Left ventricle myocardium inferior (tissue), 1 donor: ENCODE results near the gene UBE2D3. TPM values are rescaled to one million over a fixed set of nuclear protein-coding genes. Genes with fewer than 3 reads are reported as not detected.
"Not testable (repeated sequence)": the region's sequence is repeated elsewhere in the genome, so short reads cannot be mapped to it uniquely, and the experiment has no call there.

ENCODE experiments used
- DNase-seq: peaks from one replicate; pipeline ENCODE4 v3.0.0-alpha.2; 2020
- H3K27ac ChIP-seq: fragments of 200-600 bp; replicated peaks from 2 replicates; pipeline ENCODE4 v1.8.0; 2021
- H3K27me3 ChIP-seq: fragments of 200-600 bp; 2 replicates; pipeline ENCODE4 v1.8.0; 2021; ENCODE audit warnings: low read depth
- H3K36me3 ChIP-seq: fragments of 200-600 bp; 2 replicates; pipeline ENCODE4 v1.8.0; 2021
- H3K4me1 ChIP-seq: fragments of 200-600 bp; 2 replicates; pipeline ENCODE4 v1.8.0; 2021
- H3K4me3 ChIP-seq: fragments of 200-600 bp; 2 replicates; pipeline ENCODE4 v1.8.0; 2021; ENCODE audit warnings: mild to moderate bottlenecking, moderate library complexity
- H3K9me3 ChIP-seq: fragments of 200-600 bp; replicated peaks from 2 replicates; pipeline ENCODE4 v1.8.0; 2021
- intact Hi-C: fragments of 100-400 bp; cut with micrococcal nuclease; formaldehyde crosslinking; loops from one replicate; pipeline ENCODE4 v1.11.0; 2022
- total RNA-seq: library from RNA; stranded (reverse); fragmentation: NEBNext Ultra II Directional; extraction: Animal tissue kit (Norgen Biotek cat#: 25700); gene quantifications from one replicate; pipeline ENCODE4 v1.2.1, GENCODE V29; 2021
- TF ChIP-seq, protein P1 (sequence below): fragments of 200-600 bp; IDR thresholded peaks from 2 replicates; pipeline ENCODE4 v1.8.0; 2021; ENCODE audit warnings: antibody characterized with exemption, mild to moderate bottlenecking, borderline replicate concordance
- donor health status: DM: no; HTN: yes; CAD: no; lungs with severe emphysema.

Gene UBE2D3
- total RNA-seq, 1 donor from 2014 or later: 251 TPM

DNA sequence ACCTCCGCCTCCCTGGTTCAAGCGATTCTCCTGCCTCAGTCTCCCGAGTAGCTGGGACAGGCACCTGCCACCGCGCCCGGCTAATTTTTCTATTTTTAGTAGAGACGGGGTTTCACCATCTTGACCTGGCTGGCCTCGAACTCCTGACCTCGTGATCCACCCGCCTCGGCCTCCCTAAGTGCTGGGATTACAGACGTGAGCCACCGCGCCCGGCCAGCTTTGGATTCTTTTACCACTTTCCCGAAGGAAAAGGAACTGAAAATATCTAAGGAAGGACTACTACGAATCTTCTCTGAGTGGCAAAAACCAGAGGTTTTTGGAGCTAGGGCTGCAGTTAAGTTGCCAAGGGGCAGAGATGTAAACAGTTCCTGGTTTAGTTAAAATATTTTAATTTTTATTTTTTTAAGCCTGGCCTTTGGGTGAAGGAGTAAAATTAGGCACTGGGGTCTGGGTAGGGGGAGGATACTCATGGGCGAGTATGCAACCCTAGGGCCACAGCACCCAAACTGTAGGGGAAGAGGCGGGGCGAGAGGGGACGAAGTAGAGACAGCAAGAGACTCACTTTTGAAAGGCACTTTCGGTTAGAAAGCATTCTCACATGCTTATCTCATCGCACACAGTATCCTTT, 40.9 kb upstream of the UBE2D3 start:
- Histone ChIP-seq H3K9me3 (no peaks in the 10 kb centered on the region), H3K36me3 (no peaks in the 10 kb centered on the region), H3K4me1 (peaks cover 41% of the 10 kb centered on the region), H3K27ac (peak overlapping the region; percentile 97), H3K4me3 (peak overlapping the region; percentile 83), H3K27me3 (no peaks in the 10 kb centered on the region)
- peak; percentile 28 for DNase-seq
- TF ChIP-seq, protein P1, sequence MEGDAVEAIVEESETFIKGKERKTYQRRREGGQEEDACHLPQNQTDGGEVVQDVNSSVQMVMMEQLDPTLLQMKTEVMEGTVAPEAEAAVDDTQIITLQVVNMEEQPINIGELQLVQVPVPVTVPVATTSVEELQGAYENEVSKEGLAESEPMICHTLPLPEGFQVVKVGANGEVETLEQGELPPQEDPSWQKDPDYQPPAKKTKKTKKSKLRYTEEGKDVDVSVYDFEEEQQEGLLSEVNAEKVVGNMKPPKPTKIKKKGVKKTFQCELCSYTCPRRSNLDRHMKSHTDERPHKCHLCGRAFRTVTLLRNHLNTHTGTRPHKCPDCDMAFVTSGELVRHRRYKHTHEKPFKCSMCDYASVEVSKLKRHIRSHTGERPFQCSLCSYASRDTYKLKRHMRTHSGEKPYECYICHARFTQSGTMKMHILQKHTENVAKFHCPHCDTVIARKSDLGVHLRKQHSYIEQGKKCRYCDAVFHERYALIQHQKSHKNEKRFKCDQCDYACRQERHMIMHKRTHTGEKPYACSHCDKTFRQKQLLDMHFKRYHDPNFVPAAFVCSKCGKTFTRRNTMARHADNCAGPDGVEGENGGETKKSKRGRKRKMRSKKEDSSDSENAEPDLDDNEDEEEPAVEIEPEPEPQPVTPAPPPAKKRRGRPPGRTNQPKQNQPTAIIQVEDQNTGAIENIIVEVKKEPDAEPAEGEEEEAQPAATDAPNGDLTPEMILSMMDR: no peak
- intact Hi-C loops: no loop called here

DNA sequence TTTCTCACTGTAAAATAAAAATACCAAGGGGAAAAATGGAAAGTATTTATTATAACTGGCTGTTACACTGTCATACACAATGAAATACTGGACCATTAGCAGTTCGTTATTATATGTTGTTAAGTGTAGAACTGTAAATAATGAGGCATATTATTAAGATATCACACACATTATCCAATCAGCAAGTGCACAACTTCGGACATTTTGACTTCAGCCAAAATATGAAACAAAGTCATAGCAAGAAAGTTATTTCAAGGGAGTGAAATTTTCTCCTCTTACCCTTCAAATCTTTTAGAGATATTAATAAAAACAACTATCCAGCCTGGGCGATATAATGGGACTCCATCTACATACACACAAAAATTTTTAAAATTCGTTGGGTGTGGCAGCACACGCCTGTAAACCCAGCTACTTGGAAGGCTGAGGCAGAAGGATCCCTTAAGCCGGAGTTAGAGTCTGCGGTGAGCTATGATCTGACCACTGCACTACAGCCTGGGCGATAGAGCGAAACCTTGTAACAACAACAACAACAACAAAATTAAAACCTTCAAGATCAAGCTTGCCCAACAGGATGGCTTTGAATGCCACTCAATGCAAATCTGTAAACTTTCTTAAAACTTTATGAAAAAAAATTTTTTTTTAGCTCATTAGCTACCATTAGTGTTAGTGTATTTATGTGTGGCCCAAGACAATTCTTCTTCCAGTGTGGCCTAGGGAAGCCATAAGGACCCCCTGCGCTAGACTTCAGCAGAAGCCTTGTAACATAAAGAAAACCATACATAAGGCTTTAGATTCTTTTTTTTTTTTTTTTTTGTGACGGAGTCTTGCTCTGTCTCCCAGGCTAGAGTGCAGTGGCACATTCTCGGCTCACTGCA, 40.2 kb upstream of the UBE2D3 start:
- Histone ChIP-seq H3K9me3 (no peaks in the 10 kb centered on the region), H3K36me3 (no peaks in the 10 kb centered on the region), H3K4me1 (peaks cover 41% of the 10 kb centered on the region), H3K27ac (peak overlapping the region; percentile 97), H3K4me3 (peak overlapping the region; percentile 83), H3K27me3 (no peaks in the 10 kb centered on the region)
- DNase-seq: no peak
- intact Hi-C loops: no loop called here
- TF ChIP-seq, protein P1: no peak

DNA sequence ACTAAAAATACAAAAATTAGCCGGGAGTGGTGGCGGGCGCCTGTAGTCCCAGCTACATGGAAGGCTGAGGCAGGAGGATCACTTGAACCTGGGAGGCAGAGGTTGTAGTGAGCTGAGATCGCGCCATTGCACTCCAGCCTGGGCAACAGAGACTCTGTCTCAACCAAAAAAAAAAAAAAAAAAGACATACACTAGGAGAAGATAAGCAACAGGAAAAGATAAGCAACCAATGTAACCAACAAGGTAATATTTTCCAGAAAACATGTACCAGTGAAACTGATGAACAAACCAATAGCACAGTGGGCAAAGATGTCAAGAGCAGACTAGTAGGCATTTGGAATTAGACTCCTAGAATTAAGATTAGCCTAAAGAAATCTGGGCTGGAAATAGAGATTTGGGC, 38.0 kb upstream of the UBE2D3 start:
- intact Hi-C loops, DNase-seq, H3K27ac ChIP-seq, H3K36me3 ChIP-seq, H3K9me3 ChIP-seq, H3K4me3 ChIP-seq, H3K27me3 ChIP-seq: not testable (repeated sequence)
- H3K4me1 ChIP-seq: peaks cover 29% of the 10 kb centered on the region

DNA sequence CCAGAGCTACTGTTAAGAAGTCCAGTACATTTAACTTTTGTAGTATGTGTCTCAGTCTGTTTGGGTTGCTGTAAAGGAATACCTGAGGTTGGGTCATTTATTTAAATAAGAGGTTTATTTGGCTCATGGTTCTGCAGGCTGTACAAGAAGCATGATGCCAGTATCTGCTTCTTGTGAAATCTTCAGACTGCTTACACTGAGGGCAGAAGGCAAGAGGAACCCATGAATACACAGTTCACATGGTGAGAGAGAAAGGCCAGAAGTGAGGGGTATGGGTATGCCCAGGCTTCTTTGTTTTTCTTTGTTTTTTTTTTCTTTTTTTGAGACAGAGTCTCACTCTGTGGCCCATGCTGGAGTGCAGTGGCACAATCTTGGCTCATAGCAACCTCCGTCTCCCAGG, 35.4 kb upstream of the UBE2D3 start:
- Histone ChIP-seq H3K9me3 (peaks cover 24% of the 10 kb centered on the region), H3K27ac (no peak overlapping the region), H3K27me3 (no peaks in the 10 kb centered on the region), H3K4me1 (peaks cover 5% of the 10 kb centered on the region), H3K4me3 (no peak overlapping the region), H3K36me3 (peaks cover 10% of the 10 kb centered on the region)
- no peak for DNase-seq
- TF ChIP-seq, protein P1: no peak
- intact Hi-C loops: no loop called here

DNA sequence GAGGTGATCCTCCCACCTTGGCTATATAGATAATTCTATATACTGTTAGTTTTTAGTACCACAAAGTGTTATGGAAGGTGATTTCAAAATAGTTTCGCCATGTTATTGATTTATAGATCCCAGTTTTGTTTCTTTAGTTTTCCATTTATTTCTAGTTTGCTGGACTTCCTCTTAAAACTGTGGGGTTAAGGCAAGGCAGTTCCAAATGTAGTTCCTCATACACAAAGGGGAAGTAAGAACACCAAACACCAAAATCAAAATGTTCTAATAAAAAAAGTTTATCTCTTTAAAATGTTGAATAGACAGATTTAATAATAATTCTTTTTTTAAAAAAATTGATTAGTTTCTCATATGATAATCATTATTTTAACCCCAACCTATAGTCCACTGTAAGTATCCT, 34.7 kb upstream of the UBE2D3 start:
- intact Hi-C loops: no loop called here
- Histone ChIP-seq H3K9me3 (peaks cover 24% of the 10 kb centered on the region), H3K4me1 (no peaks in the 10 kb centered on the region), H3K27me3 (no peaks in the 10 kb centered on the region), H3K36me3 (peaks cover 10% of the 10 kb centered on the region), H3K27ac (no peak overlapping the region), H3K4me3 (no peak overlapping the region)
- TF ChIP-seq, protein P1: no peak
- DNase-seq: no peak
